ENCODE data around the gene GPR37. TPM values are rescaled to one million over a fixed set of nuclear protein-coding genes. Genes with fewer than 3 reads are reported as not detected.

The GPR37 gene
- total RNA-seq, 1 experiment from 2014 or later, result 7.5 TPM

DNA sequence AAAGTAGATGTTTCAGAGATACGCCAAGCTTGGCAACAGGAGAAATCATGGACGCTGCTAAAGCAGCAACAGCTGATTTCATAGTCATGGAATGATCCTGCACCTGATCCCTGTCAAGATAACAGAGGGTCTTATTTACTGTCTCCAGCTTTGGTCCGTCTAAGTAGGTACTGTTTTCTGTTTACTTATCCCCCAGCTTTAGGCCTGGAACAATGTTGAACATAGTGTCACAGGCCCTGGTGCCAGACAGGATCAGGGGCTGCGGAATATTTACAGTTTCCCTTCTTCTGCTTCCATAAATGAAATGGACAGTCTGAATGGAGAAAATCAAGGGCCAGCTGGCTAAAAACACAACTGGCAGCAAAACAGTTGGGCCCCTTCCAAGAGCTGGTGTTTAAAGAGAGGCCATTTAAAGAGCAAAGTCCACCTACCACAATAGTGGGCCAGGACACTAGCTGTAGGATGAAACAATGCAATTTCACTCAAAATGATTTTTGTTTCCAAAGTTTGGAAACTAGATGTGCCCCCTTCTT, 2.9 kb downstream of the GPR37 start:
- no peak for DNase-seq
- BruUV-seq (replicated peaks), result TSS peak; percentile 21
- CTCF ChIA-PET, result interaction anchor here (0.7 kb wide), 1 partner anchor 446 kb away, joined by 3 read pairs; no protein-coding TSS in a partner anchor
- Mint-ChIP-seq H3K4me1 (ENCODE audit: low read depth, unreplicated experiment) (peaks cover 15% of the 10 kb centered on the region), H3K36me3 (ENCODE audit: insufficient read depth, unreplicated experiment) (peaks cover 29% of the 10 kb centered on the region), H3K9me3 (ENCODE audit: low read depth, unreplicated experiment) (no peaks in the 10 kb centered on the region), H3K4me3 (ENCODE audit: low read depth, unreplicated experiment) (peak overlapping the region; percentile 80), H3K27me3 (ENCODE audit: unreplicated experiment) (no peaks in the 10 kb centered on the region), H3K27ac (ENCODE audit: unreplicated experiment) (no peak overlapping the region)
- TF ChIP-seq, protein P1, sequence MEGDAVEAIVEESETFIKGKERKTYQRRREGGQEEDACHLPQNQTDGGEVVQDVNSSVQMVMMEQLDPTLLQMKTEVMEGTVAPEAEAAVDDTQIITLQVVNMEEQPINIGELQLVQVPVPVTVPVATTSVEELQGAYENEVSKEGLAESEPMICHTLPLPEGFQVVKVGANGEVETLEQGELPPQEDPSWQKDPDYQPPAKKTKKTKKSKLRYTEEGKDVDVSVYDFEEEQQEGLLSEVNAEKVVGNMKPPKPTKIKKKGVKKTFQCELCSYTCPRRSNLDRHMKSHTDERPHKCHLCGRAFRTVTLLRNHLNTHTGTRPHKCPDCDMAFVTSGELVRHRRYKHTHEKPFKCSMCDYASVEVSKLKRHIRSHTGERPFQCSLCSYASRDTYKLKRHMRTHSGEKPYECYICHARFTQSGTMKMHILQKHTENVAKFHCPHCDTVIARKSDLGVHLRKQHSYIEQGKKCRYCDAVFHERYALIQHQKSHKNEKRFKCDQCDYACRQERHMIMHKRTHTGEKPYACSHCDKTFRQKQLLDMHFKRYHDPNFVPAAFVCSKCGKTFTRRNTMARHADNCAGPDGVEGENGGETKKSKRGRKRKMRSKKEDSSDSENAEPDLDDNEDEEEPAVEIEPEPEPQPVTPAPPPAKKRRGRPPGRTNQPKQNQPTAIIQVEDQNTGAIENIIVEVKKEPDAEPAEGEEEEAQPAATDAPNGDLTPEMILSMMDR (IDR thresholded peaks at IDR 0.05; ENCODE audit: unreplicated experiment), result no peak
- intact Hi-C loops (cut with micrococcal nuclease; ENCODE audit: unreplicated experiment), result no loop called here

DNA sequence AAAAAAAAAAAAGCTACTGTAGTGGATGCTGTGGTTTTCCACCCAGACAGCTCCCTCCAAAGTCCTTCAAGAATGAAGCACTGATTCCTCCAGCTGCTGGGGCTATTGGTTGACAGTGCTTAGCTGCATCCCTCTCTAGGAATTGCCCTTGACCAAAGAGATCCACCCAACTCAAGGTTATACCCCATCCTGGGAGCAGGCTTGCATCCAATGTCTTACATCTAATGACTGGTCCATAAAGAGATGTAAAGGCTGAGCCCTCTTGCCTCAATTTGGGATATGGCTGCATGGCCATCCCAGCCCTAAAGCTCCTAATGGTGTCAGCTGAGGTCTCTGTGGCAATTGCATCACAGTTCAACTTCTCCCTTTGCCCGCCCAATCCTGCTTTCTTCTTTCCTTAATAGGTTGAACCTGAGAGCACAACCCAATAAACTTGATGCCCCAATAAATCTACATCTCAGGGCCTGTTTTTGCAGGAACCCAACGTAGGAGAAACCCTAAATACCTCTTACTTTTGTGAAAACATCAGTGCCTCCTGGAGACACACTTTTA, 4.4 kb downstream of the GPR37 start:
- no peak for DNase-seq
- Mint-ChIP-seq H3K27me3 (ENCODE audit: unreplicated experiment) (no peaks in the 10 kb centered on the region), H3K4me3 (ENCODE audit: low read depth, unreplicated experiment) (no peak overlapping the region), H3K4me1 (ENCODE audit: low read depth, unreplicated experiment) (peaks cover 15% of the 10 kb centered on the region), H3K36me3 (ENCODE audit: insufficient read depth, unreplicated experiment) (peaks cover 29% of the 10 kb centered on the region), H3K27ac (ENCODE audit: unreplicated experiment) (no peak overlapping the region), H3K9me3 (ENCODE audit: low read depth, unreplicated experiment) (no peaks in the 10 kb centered on the region)
- intact Hi-C loops (cut with micrococcal nuclease; ENCODE audit: unreplicated experiment), result no loop called here
- CTCF ChIA-PET, result interaction anchor here (0.6 kb wide), 1 partner anchor 954 kb away, joined by 3 read pairs; no protein-coding TSS in a partner anchor
- TF ChIP-seq, protein P1 (IDR thresholded peaks at IDR 0.05; ENCODE audit: unreplicated experiment), result no peak
- no TSS peak for BruUV-seq (replicated peaks)

- no peaks in the 10 kb centered on the region for H3K27me3 Mint-ChIP-seq (ENCODE audit: unreplicated experiment)
- no peak for DNase-seq
- intact Hi-C loops (cut with micrococcal nuclease; ENCODE audit: unreplicated experiment), result no loop called here
- H3K9me3 Mint-ChIP-seq (ENCODE audit: low read depth, unreplicated experiment), result no peaks in the 10 kb centered on the region
- H3K4me1 Mint-ChIP-seq (ENCODE audit: low read depth, unreplicated experiment), result peaks cover 6% of the 10 kb centered on the region
- no peak overlapping the region for H3K27ac Mint-ChIP-seq (ENCODE audit: unreplicated experiment)
- H3K4me3 Mint-ChIP-seq (ENCODE audit: low read depth, unreplicated experiment), result no peak overlapping the region
- TF ChIP-seq, protein P1 (IDR thresholded peaks at IDR 0.05; ENCODE audit: unreplicated experiment), result no peak
- CTCF ChIA-PET, result no interaction called here
- no TSS peak for BruUV-seq (replicated peaks)
- peaks cover under 1% of the 10 kb centered on the region for H3K36me3 Mint-ChIP-seq (ENCODE audit: insufficient read depth, unreplicated experiment)
Measured at GRCh38 chr7:124758327-124758726, 7.3 kb downstream of the GPR37 start.

- no peaks in the 10 kb centered on the region for H3K4me1 Mint-ChIP-seq (ENCODE audit: low read depth, unreplicated experiment)
- TF ChIP-seq, protein P1 (IDR thresholded peaks at IDR 0.05; ENCODE audit: unreplicated experiment), result no peak
- BruUV-seq (replicated peaks), result no TSS peak
- H3K4me3 Mint-ChIP-seq (ENCODE audit: low read depth, unreplicated experiment), result no peak overlapping the region
- intact Hi-C loops (cut with micrococcal nuclease; ENCODE audit: unreplicated experiment), result no loop called here
- no peaks in the 10 kb centered on the region for H3K9me3 Mint-ChIP-seq (ENCODE audit: low read depth, unreplicated experiment)
- no peak overlapping the region for H3K27ac Mint-ChIP-seq (ENCODE audit: unreplicated experiment)
- CTCF ChIA-PET, result no interaction called here
- no peaks in the 10 kb centered on the region for H3K36me3 Mint-ChIP-seq (ENCODE audit: insufficient read depth, unreplicated experiment)
- no peak for DNase-seq
- no peaks in the 10 kb centered on the region for H3K27me3 Mint-ChIP-seq (ENCODE audit: unreplicated experiment)
Measured at GRCh38 chr7:124754576-124755268, 10.9 kb downstream of the GPR37 start.
